GM12878 (cell line): ENCODE data around the gene APOBEC3H. TPM values are rescaled to one million over a fixed set of nuclear protein-coding genes. Genes with fewer than 3 reads are reported as not detected.

Source experiments
- ATAC-seq: fragments of 200-7000 bp; cut with Tn5 transposase; 3 replicates; pipeline ENCODE4 v1.9.1; 2020; ENCODE audit warnings: mild to moderate bottlenecking, moderate library complexity
- BruUV-seq: library from RNA; stranded (reverse); fragments of 400-500 nt; replicated peaks from 2 replicates; lab custom pipeline; 2021; lab: Mats Ljungman, UMichigan
- CTCF ChIA-PET: fragments of 300-600 bp; sonication (Branson Sonifier 250); formaldehyde crosslinking; extraction: SDS; loops from one replicate; lab custom pipeline; 2021; ENCODE audit warnings: inconsistent platforms; lab: Yijun Ruan, JAX
- POLR2A ChIA-PET: fragments of 350-600 bp; formaldehyde crosslinking; extraction: SDS; loops from one replicate; lab custom pipeline; 2021; ENCODE audit warnings: inconsistent platforms; lab: Charles Lee
- RAD21 ChIA-PET: fragments of 300-600 bp; sonication (Branson Sonifier 250); formaldehyde crosslinking; loops from one replicate; lab custom pipeline; 2023; ENCODE audit warnings: antibody characterized with exemption; ENCODE audit not compliant: unreplicated experiment; lab: Charles Lee
- SMC1A ChIA-PET: fragments of 300-600 bp; sonication (Branson Sonifier 250); formaldehyde crosslinking; loops from one replicate; lab custom pipeline; 2023; ENCODE audit not compliant: unreplicated experiment, uncharacterized antibody; lab: Charles Lee
- DNase-seq: peaks from one replicate; pipeline ENCODE4 v3.0.0-alpha.2; 2011; ENCODE audit warnings: low read depth, low spot score
- FAIRE-seq: peaks from 3 replicates; lab custom pipeline; 2011; peaks lifted over from hg19 to GRCh38; lab: Jason Lieb, UNC
- H2AFZ ChIP-seq: 2 replicates; pipeline ENCODE4 v1.6.0; 2011; ENCODE audit warnings: low read depth, low read length, control low read depth; ENCODE audit not compliant: control insufficient read depth
- H3K27ac ChIP-seq: 2 replicates; pipeline ENCODE4 v1.5.1; 2011; ENCODE audit warnings: control low read depth; ENCODE audit not compliant: control insufficient read depth, insufficient read depth
- H3K27me3 ChIP-seq, 2 experiments: replicated peaks in 1 of 2; 2 replicates each; pipeline versions ENCODE4 v1.6.0 to v1.6.1; 2011; ENCODE audit warnings: low read length in 1 of 2; ENCODE audit not compliant: control insufficient read depth in 2 of 2, insufficient read depth in 2 of 2
- H3K36me3 ChIP-seq, 2 experiments: 2 replicates each; pipeline ENCODE4 v1.5.1; 2011; ENCODE audit warnings: low read length in 1 of 2; ENCODE audit not compliant: control insufficient read depth in 2 of 2, insufficient read depth in 2 of 2
- H3K4me1 ChIP-seq: 2 replicates; pipeline ENCODE4 v1.6.1; 2011; ENCODE audit warnings: mild to moderate bottlenecking, low read length, moderate library complexity, mixed read lengths; ENCODE audit not compliant: control insufficient read depth, insufficient read depth
- H3K4me2 ChIP-seq: 2 replicates; pipeline ENCODE4 v1.6.0; 2011; ENCODE audit warnings: control low read depth; ENCODE audit not compliant: control insufficient read depth, insufficient read depth
- H3K4me3 ChIP-seq: fragments of 200-600 bp; sonication (generic); 2 replicates; pipeline ENCODE4 v1.5.1; 2016
- H3K79me2 ChIP-seq: 2 replicates; pipeline ENCODE4 v1.6.0; 2011; ENCODE audit warnings: low read length; ENCODE audit not compliant: control insufficient read depth, insufficient read depth
- H3K9ac ChIP-seq: 2 replicates; pipeline ENCODE4 v1.8.0; 2011; ENCODE audit warnings: low read length, control low read depth, mixed read lengths; ENCODE audit not compliant: control insufficient read depth, insufficient read depth
- H3K9me3 ChIP-seq: replicated peaks from 3 replicates; pipeline ENCODE4 v1.5.1; 2011; ENCODE audit warnings: mild to moderate bottlenecking, low read length; ENCODE audit not compliant: control insufficient read depth, insufficient read depth
- H4K20me1 ChIP-seq: 2 replicates; pipeline ENCODE4 v1.6.0; 2011; ENCODE audit not compliant: control insufficient read depth, insufficient read depth
- CHD4 ChIP-seq: fragments of 200-600 bp; sonication (generic); IDR thresholded peaks from 2 replicates; pipeline ENCODE4 v1.6.1; 2016; ENCODE audit warnings: mild to moderate bottlenecking
- IKZF2 ChIP-seq, 2 experiments: fragments of 450-650 bp; IDR thresholded peaks; 2 replicates each; pipeline ENCODE4 v1.6.1; 2017; ENCODE audit warnings: mild to moderate bottlenecking in 2 of 2, moderate library complexity in 2 of 2
- MEF2A ChIP-seq: IDR thresholded peaks from 2 replicates; pipeline ENCODE4 v1.6.1; 2011; ENCODE audit warnings: low read depth, mild to moderate bottlenecking, low read length, moderate library complexity; ENCODE audit not compliant: insufficient read depth
- MYB ChIP-seq: fragments of 150-350 bp; IDR thresholded peaks from 2 replicates; pipeline ENCODE4 v1.6.1; 2014; ENCODE audit warnings: mild to moderate bottlenecking, low read depth, low read length, borderline replicate concordance
- PKNOX1 ChIP-seq: fragments of 450-650 bp; IDR thresholded peaks from 2 replicates; pipeline ENCODE4 v1.6.1; 2016; ENCODE audit warnings: mild to moderate bottlenecking
- POU2F2 ChIP-seq: IDR thresholded peaks from 3 replicates; pipeline ENCODE4 v1.6.1; 2011; ENCODE audit warnings: low read depth, mild to moderate bottlenecking, low read length, borderline replicate concordance
- RAD21 ChIP-seq: IDR thresholded peaks from 2 replicates; pipeline ENCODE4 v1.6.1; 2011; ENCODE audit warnings: mild to moderate bottlenecking, low read depth, low read length, moderate library complexity; ENCODE audit not compliant: insufficient read depth
- RBBP5 ChIP-seq: fragments of 200-600 bp; sonication (generic); conservative IDR thresholded peaks from 2 replicates; pipeline ENCODE4 v1.6.1; 2016
- TAF1 ChIP-seq: IDR thresholded peaks from 2 replicates; pipeline ENCODE4 v1.6.1; 2011; ENCODE audit warnings: mild to moderate bottlenecking, low read depth, low read length, borderline replicate concordance
- WRNIP1 ChIP-seq: IDR thresholded peaks from 2 replicates; pipeline ENCODE4 v1.6.1; 2011; ENCODE audit warnings: low read depth, low read length, improper control_type of control experiment, borderline replicate concordance
- WGBS: methylation state at CpG from one replicate; pipeline ENCODE4 v1.1.6; 2016; ENCODE audit warnings: low lambda C conversion rate; ENCODE audit not compliant: insufficient replicate concordance, insufficient coverage; ENCODE audit errors: missing lambda C conversion rate; 5-methylcytosine and 5-hydroxymethylcytosine counted together
- in situ Hi-C: fragments of 300-500 bp; cut with MboI; formaldehyde crosslinking; loops from 9 replicates; pipeline ENCODE4 v1.14.3; 2018; ENCODE audit warnings: mixed read lengths
- intact Hi-C: fragments of 100-400 bp; cut with micrococcal nuclease; formaldehyde crosslinking; loops from one replicate; pipeline ENCODE4 v1.14.2; 2022; ENCODE audit not compliant: unreplicated experiment
- polyA plus RNA-seq, 11 experiments: library from polyadenylated mRNA; depleted of rRNA in 4 of 11; unstranded in 6 of 11; stranded (reverse) in 5 of 11; fragments of >200 nt; fragmentation: Nextera tagmentation in 4 of 11; fragmentation: Illumina TruSeq in 1 of 11; extraction: Ambion mirVana in 4 of 11; extraction: Trizol in 1 of 11; gene quantifications; 1 replicate in 1 of 11; 2 replicates in 10 of 11; pipeline versions ENCODE4 v1.2.1 to v1.2.3, GENCODE V29; 2011 to 2016; ENCODE audit warnings: inconsistent platforms in 2 of 11, missing spikeins in 2 of 11, low read depth in 1 of 11
- total RNA-seq, 4 experiments: library from RNA; depleted of rRNA in 3 of 4; stranded (reverse); fragments of >200 nt in 3 of 4; fragmentation: Illumina TruSeq in 1 of 4; extraction: Trizol in 1 of 4; gene quantifications; 2 replicates each; pipeline versions ENCODE4 v1.2.1 to v1.2.3, GENCODE V29; 2013 to 2021
- TF ChIP-seq, protein P1 (sequence below): IDR thresholded peaks from 2 replicates; pipeline ENCODE4 v1.6.1; 2012; ENCODE audit warnings: mild to moderate bottlenecking, low read depth, low read length
- TF ChIP-seq, protein P2 (sequence below): IDR thresholded peaks from 2 replicates; pipeline ENCODE4 v1.6.1; 2011; ENCODE audit warnings: mild to moderate bottlenecking, low read depth, low read length, moderate library complexity; ENCODE audit not compliant: insufficient replicate concordance

The APOBEC3H gene
- total and polyA plus RNA-seq, 10 of the 15 experiments (the other 5 are each of a cell fraction or from before 2014, with no cell fraction given), result 7.5 to 23.0 (median 14.8) TPM

GRCh38 chr22:39087098-39087497, 9.9 kb upstream of the APOBEC3H start:
- Histone ChIP-seq H3K79me2 (no peaks in the 10 kb centered on the region), H3K36me3 (peaks cover 1 to 6% of the 10 kb centered on the region in 2 experiments; a peak in 2 of 4 replicates), H3K27me3 (no peaks in the 10 kb centered on the region), H3K9ac (no peak overlapping the region), H2AFZ (no peak overlapping the region), H3K4me3 (no peak overlapping the region), H3K4me2 (no peak overlapping the region), H3K4me1 (peaks cover 21% of the 10 kb centered on the region), H4K20me1 (no peaks in the 10 kb centered on the region), H3K9me3 (no peaks in the 10 kb centered on the region), H3K27ac (no peak overlapping the region)
- DNase-seq, result no peak
- ATAC-seq, result no peak
- ChIA-PET SMC1A (no interaction called here), CTCF (no interaction called here), POLR2A (no interaction called here), RAD21 (no interaction called here)
- intact Hi-C loops, result no loop called here
- no peak for FAIRE-seq
- 97% methylated on average over 3 of the region's 6 CpGs for WGBS
- BruUV-seq, result no TSS peak
- in situ Hi-C loops, result no loop called here
- TF ChIP-seq, protein P1, sequence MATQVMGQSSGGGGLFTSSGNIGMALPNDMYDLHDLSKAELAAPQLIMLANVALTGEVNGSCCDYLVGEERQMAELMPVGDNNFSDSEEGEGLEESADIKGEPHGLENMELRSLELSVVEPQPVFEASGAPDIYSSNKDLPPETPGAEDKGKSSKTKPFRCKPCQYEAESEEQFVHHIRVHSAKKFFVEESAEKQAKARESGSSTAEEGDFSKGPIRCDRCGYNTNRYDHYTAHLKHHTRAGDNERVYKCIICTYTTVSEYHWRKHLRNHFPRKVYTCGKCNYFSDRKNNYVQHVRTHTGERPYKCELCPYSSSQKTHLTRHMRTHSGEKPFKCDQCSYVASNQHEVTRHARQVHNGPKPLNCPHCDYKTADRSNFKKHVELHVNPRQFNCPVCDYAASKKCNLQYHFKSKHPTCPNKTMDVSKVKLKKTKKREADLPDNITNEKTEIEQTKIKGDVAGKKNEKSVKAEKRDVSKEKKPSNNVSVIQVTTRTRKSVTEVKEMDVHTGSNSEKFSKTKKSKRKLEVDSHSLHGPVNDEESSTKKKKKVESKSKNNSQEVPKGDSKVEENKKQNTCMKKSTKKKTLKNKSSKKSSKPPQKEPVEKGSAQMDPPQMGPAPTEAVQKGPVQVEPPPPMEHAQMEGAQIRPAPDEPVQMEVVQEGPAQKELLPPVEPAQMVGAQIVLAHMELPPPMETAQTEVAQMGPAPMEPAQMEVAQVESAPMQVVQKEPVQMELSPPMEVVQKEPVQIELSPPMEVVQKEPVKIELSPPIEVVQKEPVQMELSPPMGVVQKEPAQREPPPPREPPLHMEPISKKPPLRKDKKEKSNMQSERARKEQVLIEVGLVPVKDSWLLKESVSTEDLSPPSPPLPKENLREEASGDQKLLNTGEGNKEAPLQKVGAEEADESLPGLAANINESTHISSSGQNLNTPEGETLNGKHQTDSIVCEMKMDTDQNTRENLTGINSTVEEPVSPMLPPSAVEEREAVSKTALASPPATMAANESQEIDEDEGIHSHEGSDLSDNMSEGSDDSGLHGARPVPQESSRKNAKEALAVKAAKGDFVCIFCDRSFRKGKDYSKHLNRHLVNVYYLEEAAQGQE, result no peak
- TF ChIP-seq MEF2A (no peak), WRNIP1 (no peak), CHD4 (no peak), RAD21 (no peak), RBBP5 (no peak), MYB (no peak), TAF1 (no peak), POU2F2 (no peak), IKZF2 (IDR thresholded peaks at IDR 0.05) (no peak), PKNOX1 (no peak)
- TF ChIP-seq, protein P2, sequence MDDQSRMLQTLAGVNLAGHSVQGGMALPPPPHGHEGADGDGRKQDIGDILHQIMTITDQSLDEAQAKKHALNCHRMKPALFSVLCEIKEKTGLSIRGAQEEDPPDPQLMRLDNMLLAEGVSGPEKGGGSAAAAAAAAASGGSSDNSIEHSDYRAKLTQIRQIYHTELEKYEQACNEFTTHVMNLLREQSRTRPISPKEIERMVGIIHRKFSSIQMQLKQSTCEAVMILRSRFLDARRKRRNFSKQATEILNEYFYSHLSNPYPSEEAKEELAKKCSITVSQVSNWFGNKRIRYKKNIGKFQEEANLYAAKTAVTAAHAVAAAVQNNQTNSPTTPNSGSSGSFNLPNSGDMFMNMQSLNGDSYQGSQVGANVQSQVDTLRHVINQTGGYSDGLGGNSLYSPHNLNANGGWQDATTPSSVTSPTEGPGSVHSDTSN, result no peak
